ENCODE data around the gene BRINP2. TPM values are rescaled to one million over a fixed set of nuclear protein-coding genes. Genes with fewer than 3 reads are reported as not detected.

BRINP2 gene
- total RNA-seq, 6 experiments from 2014 or later, result 0.09 to 0.57 (median 0.36) TPM

- Histone ChIP-seq H3K27me3 (no peaks in the 10 kb centered on the region), H3K27ac (no peak overlapping the region), H3K4me3 (no peak overlapping the region), H3K4me1 (no peaks in the 10 kb centered on the region), H3K36me3 (no peaks in the 10 kb centered on the region), H3K9me3 (no peaks in the 10 kb centered on the region)
- DNase-seq (no peak), ATAC-seq (no peak)
- WGBS (ENCODE audit: insufficient coverage, low coverage, low lambda C conversion rate, missing lambda C conversion rate), result 67% methylated on average over 4 of the region's 4 CpGs
- no peak for TF ChIP-seq POLR2A (IDR thresholded peaks at IDR 0.05)
- TF ChIP-seq, protein P1, sequence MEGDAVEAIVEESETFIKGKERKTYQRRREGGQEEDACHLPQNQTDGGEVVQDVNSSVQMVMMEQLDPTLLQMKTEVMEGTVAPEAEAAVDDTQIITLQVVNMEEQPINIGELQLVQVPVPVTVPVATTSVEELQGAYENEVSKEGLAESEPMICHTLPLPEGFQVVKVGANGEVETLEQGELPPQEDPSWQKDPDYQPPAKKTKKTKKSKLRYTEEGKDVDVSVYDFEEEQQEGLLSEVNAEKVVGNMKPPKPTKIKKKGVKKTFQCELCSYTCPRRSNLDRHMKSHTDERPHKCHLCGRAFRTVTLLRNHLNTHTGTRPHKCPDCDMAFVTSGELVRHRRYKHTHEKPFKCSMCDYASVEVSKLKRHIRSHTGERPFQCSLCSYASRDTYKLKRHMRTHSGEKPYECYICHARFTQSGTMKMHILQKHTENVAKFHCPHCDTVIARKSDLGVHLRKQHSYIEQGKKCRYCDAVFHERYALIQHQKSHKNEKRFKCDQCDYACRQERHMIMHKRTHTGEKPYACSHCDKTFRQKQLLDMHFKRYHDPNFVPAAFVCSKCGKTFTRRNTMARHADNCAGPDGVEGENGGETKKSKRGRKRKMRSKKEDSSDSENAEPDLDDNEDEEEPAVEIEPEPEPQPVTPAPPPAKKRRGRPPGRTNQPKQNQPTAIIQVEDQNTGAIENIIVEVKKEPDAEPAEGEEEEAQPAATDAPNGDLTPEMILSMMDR (IDR thresholded peaks at IDR 0.05), result no peak
- intact Hi-C loops (cut with DNase I), result no loop called here
These were observed 76.2 kb downstream of the BRINP2 start for GRCh38 chr1:177246710-177247580.

GRCh38 chr1:177247623-177248176 is 76.9 kb downstream of the BRINP2 start:
- no peak overlapping the region for H3K27ac ChIP-seq
- WGBS (ENCODE audit: insufficient coverage, low coverage, low lambda C conversion rate, missing lambda C conversion rate), result 50% methylated on average over 8 of the region's 9 CpGs

DNA sequence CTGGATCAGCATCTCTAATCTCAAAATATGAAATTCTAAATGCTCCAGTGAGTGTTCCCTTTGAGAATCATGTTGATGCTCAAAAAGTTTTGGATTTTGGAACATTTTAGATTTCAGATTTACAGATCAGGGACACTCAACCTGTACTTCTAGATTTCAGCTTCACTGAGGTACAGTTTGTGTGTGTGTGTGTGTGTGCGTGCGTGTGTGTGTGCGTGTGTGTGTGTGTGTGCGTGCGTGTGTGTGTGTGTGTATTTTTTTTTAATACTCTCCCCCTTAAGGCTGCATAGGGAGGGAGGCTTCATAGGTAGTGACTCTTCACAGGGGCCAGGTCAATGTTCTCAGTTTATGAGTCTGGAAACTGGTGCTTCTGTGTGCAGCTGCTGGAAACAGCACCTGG is 77.5 kb downstream of the BRINP2 start:
- WGBS (ENCODE audit: insufficient coverage, low coverage, low lambda C conversion rate, missing lambda C conversion rate), result 65% methylated on average over 5 of the region's 5 CpGs
- DNase-seq, result no peak
- no peaks in the 10 kb centered on the region for H3K36me3 ChIP-seq
- H3K4me3 ChIP-seq, result no peak overlapping the region
- no peaks in the 10 kb centered on the region for H3K27me3 ChIP-seq
- no peak for ATAC-seq
- intact Hi-C loops (cut with DNase I), result no loop called here
- TF ChIP-seq, protein P1 (IDR thresholded peaks at IDR 0.05), result no peak
- no peak for TF ChIP-seq POLR2A (IDR thresholded peaks at IDR 0.05)
- H3K4me1 ChIP-seq, result no peaks in the 10 kb centered on the region
- no peak overlapping the region for H3K27ac ChIP-seq
- H3K9me3 ChIP-seq, result no peaks in the 10 kb centered on the region

More at GRCh38 chr1:177247623-177248176, 76.9 kb downstream of the BRINP2 start:
- Histone ChIP-seq H3K36me3 (no peaks in the 10 kb centered on the region), H3K4me3 (no peak overlapping the region), H3K9me3 (no peaks in the 10 kb centered on the region), H3K27me3 (no peaks in the 10 kb centered on the region), H3K4me1 (no peaks in the 10 kb centered on the region)
- no peak for ATAC-seq
- intact Hi-C loops (cut with DNase I), result no loop called here
- DNase-seq, result no peak
- TF ChIP-seq, protein P1 (IDR thresholded peaks at IDR 0.05), result no peak
- no peak for TF ChIP-seq POLR2A (IDR thresholded peaks at IDR 0.05)

DNA sequence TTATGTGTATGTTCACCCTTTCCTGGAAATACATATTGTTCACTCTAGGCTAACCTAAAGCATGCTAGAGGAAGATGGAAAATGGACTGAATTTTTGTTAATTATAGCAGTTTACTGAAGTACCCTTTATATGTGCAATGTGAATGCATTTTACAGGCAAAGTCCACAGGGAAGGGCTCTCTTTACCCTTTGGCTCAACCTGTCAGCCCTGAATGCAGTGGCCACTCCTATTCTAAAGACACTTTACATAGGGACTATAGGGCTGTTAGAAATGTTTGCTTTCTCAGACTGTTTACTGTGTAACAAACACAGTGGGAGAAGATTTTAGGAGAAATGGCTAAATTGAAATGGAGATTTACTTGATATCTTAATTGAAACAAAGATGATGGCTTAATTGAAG is 78.5 kb downstream of the BRINP2 start:
- H3K9me3 ChIP-seq, result no peaks in the 10 kb centered on the region
- no peak for DNase-seq

More for the DNA sequence above, 78.5 kb downstream of the BRINP2 start:
- H3K27ac ChIP-seq, result no peak overlapping the region
- H3K36me3 ChIP-seq, result no peaks in the 10 kb centered on the region
- no peaks in the 10 kb centered on the region for H3K4me1 ChIP-seq
- H3K4me3 ChIP-seq, result no peak overlapping the region
- intact Hi-C loops (cut with DNase I), result no loop called here
- TF ChIP-seq, protein P1 (IDR thresholded peaks at IDR 0.05), result no peak
- TF ChIP-seq POLR2A (IDR thresholded peaks at IDR 0.05), result no peak
- no peaks in the 10 kb centered on the region for H3K27me3 ChIP-seq
- no peak for ATAC-seq

All from right lobe of liver (tissue), 6 donors.